Activated naive CD4-positive, alpha-beta T cell treated with Interleukin-2 at 50 U/mL for 16 hours (primary cell): ENCODE measurements around the gene KIF5C.
"Not testable (repeated sequence)": the region's sequence is repeated elsewhere in the genome, so short reads cannot be mapped to it uniquely, and the experiment has no call there.

Experiments
- DNase-seq: peaks from one replicate; pipeline ENCODE4 v3.0.0-alpha.2; 2020

KIF5C gene

GRCh38 chr2:148874868-148875341 is at the start of gene KIF5C:
KIF5C (plus strand) TSS chr2:148875227; CDS start chr2:148875618, 391 bp downstream.
- peak; percentile 86 for DNase-seq

DNA sequence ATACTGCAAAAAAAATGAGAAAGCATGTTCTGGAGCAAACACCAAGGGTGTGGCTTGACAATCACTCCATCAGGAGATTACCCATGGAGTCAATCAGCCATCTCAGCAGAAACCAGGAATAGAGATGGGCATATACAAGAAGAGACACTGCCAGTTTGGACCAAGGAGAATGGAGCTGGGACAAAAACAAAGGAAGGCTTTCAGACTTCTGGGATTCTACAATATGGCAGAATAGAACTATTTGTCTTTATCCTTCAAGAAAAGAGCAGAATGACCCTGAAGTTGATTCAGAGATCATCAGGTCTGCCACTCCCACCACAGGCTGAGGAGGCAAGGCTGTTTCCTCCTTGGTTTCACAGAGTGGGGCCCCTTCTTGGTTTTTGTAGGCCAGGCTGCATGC is 48.2 kb upstream of the KIF5C start:
- no peak for DNase-seq

- DNase-seq: no peak
Observed at GRCh38 chr2:148828941-148829340, 46.1 kb upstream of the KIF5C start.

DNA sequence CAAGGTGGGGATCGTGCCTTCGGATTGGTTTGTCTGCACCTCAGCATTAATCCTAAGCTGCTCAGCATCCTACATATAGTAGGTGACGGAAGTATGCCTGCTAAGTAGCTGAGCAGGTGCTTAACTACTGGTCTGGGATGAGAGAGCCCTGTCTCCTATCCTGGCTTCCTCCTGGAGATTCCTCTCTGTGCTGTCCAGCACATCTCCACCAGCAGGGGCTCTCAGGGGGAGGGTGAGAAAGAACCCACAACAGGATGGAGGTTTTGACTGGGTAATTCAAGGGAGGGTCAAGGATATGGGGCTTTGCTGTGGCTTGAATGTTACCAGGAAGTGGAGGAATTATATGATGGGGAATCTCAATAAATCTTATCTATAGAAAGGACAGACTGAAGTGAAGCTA is 45.4 kb upstream of the KIF5C start:
- no peak for DNase-seq

- DNase-seq: no peak
Observed at GRCh38 chr2:148832637-148833036, 42.4 kb upstream of the KIF5C start.

GRCh38 chr2:148842050-148842449 is 33.0 kb upstream of the KIF5C start:
- no peak for DNase-seq

GRCh38 chr2:148848146-148848545 is 26.9 kb upstream of the KIF5C start:
- no peak for DNase-seq

DNA sequence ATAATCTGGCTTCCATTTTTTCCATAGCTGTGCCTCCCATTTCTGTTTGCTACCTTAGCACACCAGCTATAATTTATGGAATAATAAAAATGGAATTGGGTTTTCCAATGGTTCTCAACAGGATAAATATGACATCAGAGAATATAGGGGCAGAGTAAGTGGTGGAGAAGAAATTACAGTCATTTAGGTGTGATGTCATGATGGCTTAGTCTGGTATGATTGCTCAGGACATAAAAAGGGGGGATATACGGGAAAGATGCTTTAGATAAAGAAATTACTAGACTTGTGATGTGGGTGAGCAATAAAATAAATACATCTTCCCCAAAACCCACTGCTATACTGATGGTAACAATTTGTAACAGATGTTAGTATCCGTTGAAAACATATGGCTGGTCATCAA is 21.6 kb upstream of the KIF5C start:
- DNase-seq: no peak

GRCh38 chr2:148860037-148860436 is 15.0 kb upstream of the KIF5C start:
- no peak for DNase-seq

DNA sequence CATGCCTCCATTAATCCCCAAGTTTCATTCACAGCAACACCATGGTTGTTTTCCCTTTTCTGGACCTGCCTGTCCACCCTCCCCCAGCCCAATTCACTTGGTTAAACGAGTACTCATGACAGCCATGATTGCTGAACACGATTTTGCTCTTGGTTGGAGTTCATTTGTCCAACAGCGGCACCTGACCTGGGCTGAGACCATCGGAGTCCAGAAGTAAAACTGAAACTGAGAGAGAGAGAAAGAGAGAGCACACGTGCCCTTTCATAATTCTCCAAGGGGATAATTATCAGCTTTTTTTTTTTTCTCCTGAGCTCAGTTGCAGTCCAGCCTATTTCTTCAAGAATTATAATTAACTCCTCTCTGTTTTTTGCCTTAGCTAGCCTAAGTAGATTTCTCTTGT is 13.7 kb upstream of the KIF5C start:
- no peak for DNase-seq

GRCh38 chr2:148862478-148862877 is 12.5 kb upstream of the KIF5C start:
- DNase-seq: not testable (repeated sequence)

DNA sequence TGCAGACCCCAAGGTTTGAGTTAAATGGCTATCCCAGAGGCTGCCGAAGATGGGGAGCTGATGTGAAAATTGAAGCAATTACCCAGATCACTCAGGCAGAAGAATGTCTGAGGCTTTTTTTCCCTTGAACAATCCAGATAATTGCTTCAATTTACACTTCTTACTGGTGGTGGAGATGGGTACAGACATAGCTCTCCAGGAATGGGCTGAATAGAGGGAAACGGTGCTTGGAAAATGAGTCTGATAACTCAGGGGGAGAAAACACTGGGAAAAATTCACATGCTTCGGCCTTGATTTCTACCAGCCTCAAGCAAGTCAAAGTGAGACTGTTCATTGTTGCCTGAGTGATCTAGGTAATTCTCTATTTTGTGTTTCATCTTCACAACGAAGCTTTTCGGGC is 9.5 kb upstream of the KIF5C start:
- no peak for DNase-seq

GRCh38 chr2:148866091-148866490 is 8.9 kb upstream of the KIF5C start:
- no peak for DNase-seq

- no peak for DNase-seq
Observed at GRCh38 chr2:148867079-148867769, 7.8 kb upstream of the KIF5C start.

GRCh38 chr2:148875387-148876051 is 492 bp downstream of the KIF5C start:
- DNase-seq: peak; percentile 19

DNA sequence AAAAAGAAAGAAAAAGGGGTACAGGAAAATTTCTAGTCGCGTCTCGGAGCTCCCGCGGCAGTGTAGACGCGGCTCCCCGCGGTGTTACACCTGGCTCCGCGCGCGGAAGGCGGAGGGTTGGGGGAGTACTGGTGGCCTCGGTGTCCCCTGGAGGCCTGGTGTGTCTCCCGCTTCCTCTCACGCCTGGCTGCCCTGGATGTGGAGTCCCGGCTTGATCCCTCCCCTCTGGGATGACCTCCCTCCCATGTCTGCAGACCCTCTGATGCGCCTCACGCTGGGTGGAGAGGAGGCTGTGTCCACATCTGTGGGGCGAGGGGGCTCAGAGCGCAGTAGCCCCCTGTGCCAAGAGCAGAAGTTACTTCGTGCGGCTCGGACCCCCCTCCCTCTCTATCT is 1.2 kb downstream of the KIF5C start:
- peak; percentile 12 for DNase-seq

DNA sequence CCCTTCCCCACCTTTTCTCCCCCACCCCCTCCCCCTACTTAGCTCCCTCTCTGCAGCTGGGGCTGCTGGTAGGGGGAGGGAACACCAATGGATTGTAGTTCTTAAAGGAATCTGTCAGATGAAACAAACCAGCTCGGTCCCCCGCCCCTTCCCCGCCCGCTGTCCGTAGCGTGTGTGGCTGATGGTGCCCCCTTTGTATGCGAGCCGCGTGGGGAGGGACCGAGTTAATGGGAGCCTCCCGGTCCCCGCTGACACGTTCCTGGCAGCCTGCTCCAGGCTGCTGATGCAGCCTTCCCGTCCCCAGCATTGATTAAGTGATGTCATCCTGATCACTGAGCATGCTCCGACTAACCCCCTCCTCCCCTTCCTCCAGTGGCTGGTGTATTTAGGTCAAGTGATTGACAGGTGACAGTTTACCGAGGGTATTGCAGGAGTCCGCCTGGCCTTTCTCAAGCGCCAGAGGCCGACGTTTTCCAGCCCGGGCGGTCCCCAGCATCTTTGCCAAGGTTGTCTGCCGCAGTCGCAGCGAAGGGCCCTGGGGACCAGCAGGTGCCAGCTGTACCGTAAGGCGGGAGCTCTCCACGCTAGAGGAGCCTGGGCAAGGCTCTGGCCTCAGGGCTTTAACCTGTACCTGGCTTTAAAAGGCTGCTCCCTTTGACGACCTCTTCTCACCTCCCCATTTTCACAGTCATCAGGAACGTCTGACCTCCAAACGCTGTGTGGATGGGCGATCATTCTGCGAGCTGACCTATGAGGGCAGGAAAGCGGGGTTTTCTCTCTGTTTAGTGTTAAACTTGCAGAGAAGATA is 1.8 kb downstream of the KIF5C start:
- DNase-seq: peak; percentile 60

DNA sequence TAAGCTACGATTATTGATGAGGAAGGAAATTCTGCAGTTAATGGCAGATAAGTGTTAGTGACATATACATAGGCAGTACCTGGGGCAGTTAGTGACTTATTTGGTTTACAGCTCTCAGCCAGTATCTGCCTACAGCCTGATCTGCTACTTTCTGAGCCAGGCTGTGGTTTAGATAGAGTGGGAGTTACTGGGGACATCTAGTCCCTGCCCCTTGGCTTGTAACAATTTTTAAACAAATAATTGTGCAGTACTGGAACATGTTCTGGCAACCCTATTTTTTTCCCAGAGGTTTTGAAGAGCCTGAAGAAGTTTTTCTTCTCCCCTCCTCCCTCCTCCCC is 2.3 kb downstream of the KIF5C start:
- no peak for DNase-seq

GRCh38 chr2:148880636-148881035 is 5.6 kb downstream of the KIF5C start:
- DNase-seq: no peak

DNA sequence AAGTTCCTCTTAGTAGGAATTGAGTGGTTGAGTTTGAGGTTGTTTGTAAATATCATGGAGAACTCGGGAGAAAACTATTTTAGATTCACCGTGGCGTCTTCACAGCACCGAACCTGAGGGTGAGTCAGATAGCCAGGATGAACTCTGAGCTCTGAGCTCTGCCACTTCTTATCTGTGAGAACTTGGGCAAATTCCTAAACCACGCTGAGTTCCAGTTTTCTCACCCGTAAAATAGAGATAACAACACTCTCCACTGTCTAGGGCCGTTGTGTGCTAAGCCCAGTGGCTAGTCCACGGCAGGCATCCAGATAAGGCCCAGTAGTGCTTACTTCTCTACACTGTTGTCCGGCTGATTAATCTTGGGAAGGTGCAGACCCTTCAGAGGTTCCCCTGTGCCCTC is 7.0 kb downstream of the KIF5C start:
- no peak for DNase-seq

DNA sequence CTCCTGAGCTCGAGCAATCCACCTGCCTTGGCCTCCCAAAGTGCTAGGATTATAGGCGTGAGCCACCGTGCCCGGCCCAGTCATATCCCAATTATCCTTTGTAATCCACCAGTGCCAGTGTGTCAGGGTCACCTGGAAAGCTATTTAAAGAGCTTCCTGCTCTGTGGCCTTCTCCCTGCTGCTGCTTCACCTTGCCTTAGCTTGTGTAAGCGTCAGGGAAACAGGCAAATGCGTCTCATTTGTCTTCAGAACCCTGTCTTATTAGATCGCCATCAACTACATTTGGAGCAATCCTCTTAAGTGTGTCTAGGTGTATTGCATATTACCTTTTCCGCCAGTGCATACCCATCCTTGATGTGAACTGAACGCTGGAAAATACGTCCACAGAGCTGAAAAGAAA is 10.2 kb downstream of the KIF5C start:
- DNase-seq: no peak

GRCh38 chr2:148885988-148886387 is 11.0 kb downstream of the KIF5C start:
- no peak for DNase-seq

GRCh38 chr2:148887350-148888002 is 12.4 kb downstream of the KIF5C start:
- no peak for DNase-seq
